Thyroid gland (tissue), 4 donors: ENCODE data around the gene EFNA4.
"Not testable (repeated sequence)": the region's sequence is repeated elsewhere in the genome, so short reads cannot be mapped to it uniquely, and the experiment has no call there.

Source experiments
- CTCF ChIP-seq, 6 experiments: fragments of 200-600 bp in 3 of 6; fragments of 450-650 bp in 3 of 6; sonication (generic) in 3 of 6; IDR thresholded peaks; one replicate each; pipeline ENCODE4 v1.5.1; 2016 to 2019; ENCODE audit warnings: antibody characterized with exemption in 6 of 6, mild to moderate bottlenecking in 2 of 6, inconsistent platforms in 1 of 6, moderate library complexity in 1 of 6
- POLR2A ChIP-seq, 2 donors: fragments of 450-650 bp; IDR thresholded peaks; one replicate each; pipeline ENCODE4 v1.6.1; 2017; ENCODE audit warnings: antibody characterized with exemption in 2 of 2, mild to moderate bottlenecking in 2 of 2, moderate library complexity in 1 of 2

GRCh38 chr1:155118090-155118489 is 54.5 kb downstream of the EFNA4 start:
- TF ChIP-seq CTCF, POLR2A (IDR thresholded peaks at IDR 0.05): not testable (repeated sequence)
